Brain pericyte (primary cell): ENCODE data around the gene SCAMP2.
"Not testable (repeated sequence)": the region's sequence is repeated elsewhere in the genome, so short reads cannot be mapped to it uniquely, and the experiment has no call there.

Experiments
- DNase-seq: peaks from one replicate; pipeline ENCODE4 v3.0.0-alpha.2; 2012; ENCODE audit warnings: low read depth, low spot score

The SCAMP2 gene, protein sequence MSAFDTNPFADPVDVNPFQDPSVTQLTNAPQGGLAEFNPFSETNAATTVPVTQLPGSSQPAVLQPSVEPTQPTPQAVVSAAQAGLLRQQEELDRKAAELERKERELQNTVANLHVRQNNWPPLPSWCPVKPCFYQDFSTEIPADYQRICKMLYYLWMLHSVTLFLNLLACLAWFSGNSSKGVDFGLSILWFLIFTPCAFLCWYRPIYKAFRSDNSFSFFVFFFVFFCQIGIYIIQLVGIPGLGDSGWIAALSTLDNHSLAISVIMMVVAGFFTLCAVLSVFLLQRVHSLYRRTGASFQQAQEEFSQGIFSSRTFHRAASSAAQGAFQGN

DNA sequence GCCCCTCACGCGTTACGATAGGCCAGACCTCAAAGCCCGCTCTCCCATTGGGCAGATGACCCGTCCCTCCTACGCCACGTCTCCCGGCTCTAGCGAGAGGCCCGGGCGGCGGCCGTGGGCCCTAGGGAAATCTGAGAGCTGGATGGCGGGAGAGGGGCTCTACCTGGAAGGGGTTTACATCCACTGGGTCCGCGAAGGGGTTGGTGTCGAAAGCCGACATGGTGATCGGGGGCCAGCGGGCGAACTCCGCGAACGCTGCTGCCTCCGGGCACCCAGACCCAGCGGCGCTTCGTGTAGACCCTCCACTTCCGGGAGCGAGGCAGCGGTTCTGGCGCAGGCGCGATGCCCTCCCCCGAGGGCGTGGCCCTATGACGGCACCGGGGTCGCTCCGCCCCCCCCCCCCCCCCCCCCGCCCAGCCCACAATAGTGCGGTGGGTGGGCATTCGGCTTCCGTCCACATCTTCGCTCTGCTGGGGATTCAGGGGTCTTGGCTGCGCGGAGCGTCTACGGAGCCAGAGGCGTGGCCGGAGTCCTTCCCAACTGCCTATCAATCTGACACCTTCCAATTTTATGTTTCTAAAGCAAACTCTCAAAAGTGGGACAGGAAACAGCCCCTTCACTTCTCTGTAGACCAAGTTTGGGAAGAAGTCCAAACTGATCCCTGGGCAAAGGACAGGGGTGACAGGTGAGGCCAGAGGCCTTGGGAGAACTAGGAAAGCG lies at the start of gene SCAMP2:
Gene SCAMP2 (minus strand): TSS at position 330 of the 720 bp plus-strand sequence. CDS start 110 bp downstream, at position 220.
- DNase-seq = peak; percentile 82

DNA sequence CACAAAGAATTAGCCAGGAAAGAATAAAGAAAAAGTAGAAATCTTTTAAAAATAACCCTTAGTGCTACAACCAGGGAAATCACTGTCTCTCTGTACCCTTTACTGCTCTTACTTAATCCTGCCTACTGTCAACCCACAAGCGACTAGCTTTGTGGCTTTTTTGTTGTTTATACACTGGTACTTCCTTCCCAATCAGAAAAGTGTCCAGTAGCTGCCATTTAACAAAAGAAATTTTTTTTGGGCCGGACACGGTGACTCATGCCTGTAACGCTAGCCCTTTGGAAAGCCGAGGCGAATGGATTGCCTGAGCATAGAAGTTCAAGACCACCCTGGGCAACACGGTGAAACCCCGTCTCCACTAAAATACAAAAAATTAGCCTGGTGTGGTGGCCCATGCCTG lies 47.3 kb upstream of the SCAMP2 start:
- DNase-seq = no peak

DNA sequence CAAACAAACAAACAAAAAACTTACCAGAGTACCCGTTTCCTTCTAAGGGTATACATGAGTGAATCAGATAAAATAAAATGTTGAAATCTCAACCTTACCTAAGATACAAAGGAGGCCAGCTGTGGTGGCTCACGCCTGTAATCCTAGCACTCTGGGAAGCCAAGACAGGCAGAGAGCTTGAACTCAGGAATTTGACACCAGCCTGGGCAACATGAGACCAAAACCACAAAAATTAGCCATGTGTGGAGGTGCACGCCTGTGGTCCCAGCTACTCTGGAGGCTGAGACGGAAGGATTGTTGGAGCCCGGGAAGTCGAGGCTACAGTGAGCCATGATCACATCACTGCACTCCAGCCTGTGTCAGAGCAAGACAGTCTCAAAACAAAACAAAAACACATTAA lies 44.5 kb upstream of the SCAMP2 start:
- DNase-seq = no peak

DNA sequence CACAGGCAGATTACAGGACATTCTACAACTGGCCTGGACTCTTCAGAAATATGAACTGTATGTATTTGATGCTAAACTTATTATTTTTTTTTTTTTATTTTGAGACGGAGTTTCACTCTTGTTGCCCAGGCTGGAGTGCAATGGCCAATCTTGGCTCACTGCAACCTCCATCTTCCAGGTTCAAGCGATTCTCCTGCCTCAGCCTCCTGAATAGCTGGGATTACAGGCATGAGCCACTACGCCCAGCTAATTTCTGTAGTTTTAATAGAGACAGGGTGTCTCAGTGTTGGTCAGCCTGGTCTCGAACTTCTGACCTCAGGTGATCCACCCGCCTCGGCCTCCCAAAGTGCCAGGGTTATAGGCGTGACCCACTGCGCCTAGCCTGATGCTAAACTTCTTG lies 40.6 kb upstream of the SCAMP2 start:
- DNase-seq = not testable (repeated sequence)

DNA sequence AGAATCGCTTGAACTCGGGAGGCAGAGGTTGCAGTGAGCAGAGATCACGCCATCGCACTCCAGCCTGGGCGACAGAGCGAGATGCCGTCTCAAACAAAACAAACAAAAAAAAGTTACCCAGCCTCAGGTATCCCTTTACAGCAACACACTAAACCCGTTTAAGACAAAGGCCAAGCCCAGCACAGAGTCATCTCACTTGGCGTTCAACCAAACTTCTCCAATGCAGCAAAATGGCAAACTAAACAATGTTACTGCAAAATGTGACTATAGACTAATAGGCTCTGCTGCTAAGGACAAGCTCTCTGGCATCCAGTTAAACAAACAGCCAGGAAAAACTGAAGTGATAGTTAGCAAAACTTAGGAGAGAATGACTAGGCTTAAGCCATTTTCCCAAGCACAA lies 39.9 kb upstream of the SCAMP2 start:
- DNase-seq = no peak

DNA sequence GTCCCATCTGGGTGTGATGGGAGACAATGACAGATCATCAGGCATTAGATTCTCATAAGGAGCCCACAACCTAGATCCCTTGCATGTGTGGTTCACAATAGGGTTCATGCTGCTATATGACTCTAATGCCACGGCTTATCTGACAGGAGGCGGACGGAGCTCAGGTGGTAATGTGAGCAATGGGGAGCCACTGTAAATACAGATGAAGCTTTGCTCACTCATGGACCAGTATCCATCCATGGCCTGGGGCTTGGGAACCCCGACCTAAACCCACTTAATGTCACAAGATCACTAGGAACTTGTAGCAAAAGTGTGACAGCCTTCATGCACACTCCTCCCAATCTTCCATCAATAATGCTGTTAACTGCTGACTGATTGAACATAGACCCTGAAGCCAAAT lies 35.5 kb upstream of the SCAMP2 start:
- DNase-seq = no peak

DNA sequence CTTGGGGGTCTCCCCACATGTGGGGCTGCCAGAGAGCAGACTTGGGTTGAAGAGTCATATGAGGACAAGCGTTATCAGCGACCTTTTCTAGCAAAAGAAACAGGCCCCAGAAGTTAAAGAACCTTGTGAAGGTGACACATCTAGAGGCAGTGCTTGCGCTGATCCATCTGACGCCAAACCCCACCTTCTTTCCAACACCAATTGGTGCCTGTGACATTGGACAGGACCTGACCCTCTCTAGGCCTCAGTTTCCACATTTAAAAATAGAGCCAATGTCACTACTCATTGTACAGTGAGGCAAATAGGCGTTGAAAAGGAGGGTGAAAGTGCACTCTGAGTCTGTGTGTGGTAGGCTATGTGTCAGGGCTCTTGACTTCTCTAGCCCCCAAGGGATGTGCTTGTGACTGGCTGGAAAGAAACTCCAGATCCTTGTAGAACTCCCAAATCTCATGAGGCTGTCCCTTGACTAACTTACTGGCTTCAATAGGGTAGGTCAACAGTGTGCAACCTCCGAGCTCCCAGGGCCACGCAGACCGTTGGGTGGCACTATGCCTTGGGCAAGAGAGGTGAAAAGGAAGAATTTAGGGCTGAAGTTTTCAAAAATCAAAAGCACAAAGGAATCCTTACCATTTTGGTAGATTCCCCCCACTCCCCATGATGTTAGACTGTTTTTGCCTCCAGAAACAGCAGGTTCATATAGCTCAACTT lies 34.2 kb upstream of the SCAMP2 start:
- DNase-seq = no peak

DNA sequence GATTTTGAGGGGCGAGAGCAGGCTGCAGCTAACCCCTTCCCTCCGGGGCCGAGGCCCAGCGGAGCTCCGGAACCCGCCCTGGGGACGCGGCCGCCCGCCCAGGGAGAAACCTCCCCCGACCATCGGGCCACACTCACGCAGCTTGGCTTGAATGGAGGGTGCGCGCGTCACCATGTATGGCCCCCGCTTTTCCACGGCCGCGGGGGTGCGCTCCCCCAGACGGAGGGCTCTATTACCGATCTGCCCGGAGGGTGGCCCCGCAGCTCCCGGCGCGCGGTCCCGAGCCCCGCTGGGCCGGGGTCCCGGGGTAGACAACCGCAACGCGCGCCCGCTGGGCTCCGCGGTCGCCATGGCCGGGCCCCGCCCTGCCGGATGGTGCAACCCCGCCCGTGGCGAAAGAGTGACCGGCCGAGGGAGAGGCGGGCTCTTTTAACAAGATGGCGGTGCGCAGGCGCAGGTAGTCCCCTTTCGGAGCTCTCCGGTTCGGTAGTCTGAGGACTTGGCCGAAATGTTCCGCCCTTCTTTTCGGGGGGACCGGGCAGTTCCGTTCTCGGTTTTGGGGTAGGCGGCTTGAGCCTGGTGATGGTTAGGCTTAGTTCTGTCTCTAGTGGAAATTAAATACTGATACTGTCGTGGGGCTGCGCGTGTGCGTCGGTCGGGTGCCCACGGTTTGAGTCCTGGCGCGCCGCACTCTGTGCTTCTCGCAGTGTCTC lies 33.4 kb upstream of the SCAMP2 start, which contains the start of gene FAM219B:
Gene FAM219B (minus strand): TSS at position 402 of the 713 bp plus-strand sequence. CDS start 51 bp downstream, at position 351.
- no peak for DNase-seq

DNA sequence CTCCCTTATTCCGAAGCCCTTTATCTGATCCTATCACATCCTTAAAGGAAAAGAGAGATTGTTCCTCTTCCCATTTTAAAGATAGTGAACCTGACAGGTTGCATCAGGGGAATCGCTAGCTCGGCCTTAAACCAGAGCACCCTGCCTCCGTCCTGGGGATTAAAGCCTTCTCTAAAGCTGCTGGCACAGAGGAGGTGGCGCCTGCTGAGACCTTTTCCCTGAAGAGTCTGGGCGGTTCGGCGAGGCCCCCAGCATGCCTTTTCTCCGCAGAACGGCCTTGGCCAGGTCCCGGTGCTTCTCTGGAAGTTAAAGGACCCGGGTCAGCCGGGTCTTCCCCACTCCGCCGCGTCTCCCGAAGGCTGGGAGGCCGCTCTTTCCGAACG lies 32.9 kb upstream of the SCAMP2 start:
- DNase-seq = no peak

DNA sequence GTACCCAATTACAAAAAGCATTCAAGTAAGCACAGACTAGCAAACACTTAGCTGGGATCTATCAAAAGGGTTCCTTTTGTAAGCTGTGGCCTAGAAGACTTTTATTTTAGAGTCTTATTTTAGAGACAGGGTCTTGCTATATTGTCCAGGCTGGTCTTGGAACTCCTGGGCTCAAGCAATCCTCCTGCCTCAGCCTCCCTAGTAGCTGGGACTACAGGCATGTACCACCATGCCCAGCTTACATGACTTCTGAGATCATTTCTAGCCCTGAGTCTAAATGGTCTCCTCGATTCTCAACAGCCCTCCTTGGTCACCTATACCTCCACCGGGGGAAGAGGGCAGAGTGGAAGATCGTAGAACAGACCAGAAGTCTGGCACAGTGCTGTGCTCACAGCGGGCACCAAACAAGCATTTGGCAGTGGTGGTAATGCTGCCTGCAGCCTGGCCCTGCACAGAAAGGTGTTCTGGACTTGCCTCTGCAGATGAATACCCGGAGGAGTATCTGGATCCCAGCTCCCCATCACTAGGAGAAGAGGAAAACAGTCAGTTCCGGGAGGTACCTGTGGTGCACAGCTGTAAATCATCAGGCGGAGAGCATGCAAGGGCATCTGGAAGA lies 31.1 kb upstream of the SCAMP2 start:
- no peak for DNase-seq

DNA sequence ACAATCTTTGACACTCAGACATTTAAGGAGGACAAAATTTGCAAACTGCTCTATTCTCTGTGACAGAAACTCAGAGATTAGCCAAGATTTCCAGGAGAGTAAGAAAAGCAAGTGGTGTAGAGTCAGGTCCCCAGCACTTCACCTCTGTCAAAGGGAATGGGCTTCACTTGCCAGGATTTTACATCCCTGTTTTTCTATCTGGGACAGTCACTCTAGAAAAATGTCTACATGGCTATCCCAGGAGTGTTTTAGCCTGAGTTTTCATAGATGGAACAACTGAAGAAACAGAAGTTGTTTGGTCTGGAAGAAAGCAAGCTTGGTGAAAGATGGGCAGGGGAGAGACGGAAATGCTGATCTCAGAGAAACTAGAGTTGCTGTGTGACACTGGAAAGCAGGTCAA lies 30.5 kb upstream of the SCAMP2 start:
- no peak for DNase-seq

DNA sequence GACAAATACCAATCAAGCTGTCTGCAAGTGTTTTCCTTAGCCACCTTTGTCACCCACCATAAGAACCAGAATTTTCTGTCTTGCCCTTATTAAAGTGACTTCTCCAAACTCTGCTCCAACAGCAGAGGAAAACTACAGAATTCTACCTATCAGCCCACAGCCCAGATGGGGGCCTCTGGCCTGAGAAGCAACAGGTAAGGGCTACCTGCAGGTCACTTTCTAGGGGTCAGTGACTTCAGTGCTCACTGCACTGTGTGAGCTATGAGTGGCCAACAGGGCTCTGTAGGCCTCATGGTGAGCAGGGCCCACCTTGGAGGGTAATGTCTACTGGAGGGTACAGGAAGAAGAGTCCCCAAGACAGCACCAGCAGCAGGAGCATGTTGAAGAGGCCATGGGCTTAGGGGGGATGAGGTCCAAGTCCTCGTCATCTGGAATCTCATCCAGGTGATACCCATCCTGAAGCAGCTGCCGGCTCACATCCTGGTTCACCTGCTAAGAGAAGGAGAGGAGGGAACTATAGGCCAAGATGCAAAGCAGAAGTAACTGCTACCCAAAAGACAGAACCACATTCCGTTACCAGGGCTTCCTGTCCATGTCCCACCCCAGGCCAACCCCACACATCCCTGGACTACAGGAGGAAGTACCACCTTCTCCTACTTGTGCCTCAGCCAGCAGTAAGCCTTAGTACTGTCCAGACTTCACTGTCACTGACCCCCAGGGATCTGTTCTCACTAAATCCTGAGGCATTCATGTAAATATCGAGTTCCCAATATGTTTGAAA lies 29.3 kb upstream of the SCAMP2 start:
- DNase-seq = no peak

DNA sequence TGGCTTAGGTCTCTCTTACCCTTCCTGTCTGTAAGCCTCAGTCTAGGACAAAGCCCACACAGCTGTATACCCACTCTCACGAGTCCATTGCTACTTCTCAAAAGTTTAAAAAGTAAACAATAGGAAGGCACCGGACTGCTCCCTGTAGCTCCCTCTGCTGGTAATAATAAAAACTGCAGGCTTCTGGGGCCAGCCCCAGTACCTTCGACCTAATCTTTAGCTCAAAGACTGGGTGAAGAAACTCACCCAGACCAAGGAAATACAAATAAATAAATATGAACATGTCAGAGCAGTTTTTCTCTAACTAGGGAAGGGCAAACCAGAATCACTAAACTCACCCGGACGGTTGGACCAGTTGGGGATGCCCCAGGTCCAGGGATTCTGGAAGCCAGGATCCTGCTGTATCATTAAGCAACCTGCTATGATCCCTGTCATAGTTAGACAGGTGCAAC lies 28.5 kb upstream of the SCAMP2 start:
- DNase-seq = no peak

DNA sequence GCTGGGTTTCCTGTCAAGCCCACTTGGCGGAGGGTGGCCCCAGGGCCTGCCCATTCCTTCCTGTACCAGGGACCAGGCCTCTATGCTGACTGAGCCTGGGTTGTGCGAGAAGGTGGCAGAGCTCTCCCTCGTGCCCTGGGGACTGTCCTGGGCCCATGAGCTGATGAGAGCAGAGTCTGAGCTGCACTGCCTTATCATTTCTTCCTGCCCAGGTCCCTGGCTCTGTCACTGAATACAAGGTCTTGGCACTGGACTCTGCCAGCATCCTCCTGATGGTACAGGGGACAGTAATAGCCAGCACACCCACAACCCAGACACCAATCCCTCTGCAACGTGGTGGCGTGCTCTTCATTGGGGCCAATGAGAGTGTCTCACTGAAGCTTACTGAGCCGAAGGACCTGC lies 24.1 kb upstream of the SCAMP2 start:
- no peak for DNase-seq

DNA sequence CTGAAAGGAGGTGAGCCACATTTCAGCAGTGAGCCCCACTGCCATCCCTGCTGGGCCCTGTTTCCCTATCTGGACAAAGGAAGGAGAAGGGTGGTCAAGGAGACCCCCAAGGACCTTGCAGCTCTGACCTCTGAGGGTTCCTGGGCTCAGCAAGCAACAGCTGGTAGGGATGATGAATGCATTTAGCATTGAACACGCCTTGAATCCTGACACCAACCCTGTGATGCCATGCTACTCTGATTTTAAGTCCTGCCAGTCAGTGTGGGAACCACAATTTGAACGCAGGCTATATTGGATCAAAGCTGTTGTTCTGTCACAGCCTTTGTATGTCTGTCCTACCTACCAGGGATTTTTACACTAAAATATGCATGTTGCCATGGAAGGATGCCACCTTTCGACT lies 23.2 kb upstream of the SCAMP2 start:
- no peak for DNase-seq

DNA sequence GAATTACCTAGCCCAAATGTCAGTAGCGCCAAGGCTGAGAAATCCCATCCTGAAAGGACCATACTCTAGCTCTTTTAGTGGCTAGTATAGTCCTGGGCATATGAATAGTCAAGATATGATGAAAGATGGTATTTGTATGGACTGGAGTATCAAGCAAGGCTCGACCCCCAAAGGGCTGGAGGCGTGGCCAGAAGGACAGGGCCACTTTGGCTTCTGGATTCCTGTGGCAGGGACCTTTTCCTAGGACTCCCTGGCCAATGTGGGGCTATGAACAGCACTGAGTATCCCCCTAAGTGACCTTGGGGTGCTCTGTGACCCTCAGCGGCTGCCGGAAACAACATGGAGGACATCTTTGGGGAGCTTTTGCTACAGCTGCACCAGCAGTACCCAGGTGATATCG lies 22.7 kb upstream of the SCAMP2 start:
- no peak for DNase-seq

DNA sequence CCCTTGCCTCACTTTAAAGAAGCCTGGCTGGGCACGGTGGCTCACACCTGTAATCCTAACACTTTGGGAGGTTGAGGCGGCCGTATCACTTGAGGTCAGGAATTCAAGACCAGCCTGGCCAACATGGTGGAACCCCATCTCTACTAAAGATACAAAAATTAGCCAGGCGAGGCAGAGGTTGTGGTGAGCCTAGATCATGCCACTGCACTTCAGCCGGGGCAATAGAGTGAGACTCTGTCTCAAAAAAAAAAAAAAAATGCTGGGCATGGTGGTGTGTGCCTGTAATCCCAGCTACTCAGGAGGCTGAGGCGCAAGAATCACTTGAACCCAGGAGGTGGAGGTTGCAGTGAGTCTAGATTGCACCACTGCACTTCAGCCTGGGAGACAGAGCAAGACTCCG lies 21.2 kb upstream of the SCAMP2 start:
- DNase-seq = not testable (repeated sequence)

DNA sequence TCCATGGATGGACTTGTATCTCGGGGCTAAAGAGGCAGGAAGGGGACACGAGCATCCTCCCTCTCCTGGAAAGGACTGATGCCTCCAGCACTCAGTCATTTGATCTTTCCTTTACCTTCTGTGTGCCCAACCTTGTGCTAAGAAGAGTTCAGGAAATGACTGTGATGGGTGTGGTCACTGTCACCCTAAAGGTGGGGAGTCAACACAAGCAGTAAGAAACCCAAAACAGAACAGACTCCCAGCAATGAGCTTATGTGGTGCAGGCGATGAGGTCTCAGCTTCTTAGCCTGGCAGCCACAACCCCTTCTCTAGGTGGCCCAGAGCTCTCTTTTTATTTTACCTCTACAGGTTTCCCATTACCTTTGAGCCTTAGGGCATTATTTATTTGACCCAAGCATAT lies 20.5 kb upstream of the SCAMP2 start:
- no peak for DNase-seq

DNA sequence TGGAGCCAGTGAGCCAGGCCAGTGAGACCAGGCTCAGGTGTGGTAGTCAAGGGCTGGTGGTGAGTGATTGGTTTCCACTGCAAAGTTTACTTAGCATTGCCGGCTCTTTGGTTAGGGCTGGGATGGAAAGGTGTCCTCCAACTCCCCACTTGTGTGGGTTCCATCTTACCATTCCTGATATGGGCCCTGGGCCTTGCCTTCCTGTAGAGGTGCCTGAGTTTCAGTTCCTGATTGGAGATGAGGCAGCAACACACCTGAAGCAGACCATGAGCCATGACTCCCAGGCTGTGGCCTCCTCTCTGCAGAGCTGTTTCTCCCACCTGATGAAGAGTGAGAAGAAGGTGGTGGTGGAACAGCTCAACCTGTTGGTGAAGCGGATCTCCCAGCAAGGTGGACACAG lies 19.8 kb upstream of the SCAMP2 start:
- DNase-seq = no peak

DNA sequence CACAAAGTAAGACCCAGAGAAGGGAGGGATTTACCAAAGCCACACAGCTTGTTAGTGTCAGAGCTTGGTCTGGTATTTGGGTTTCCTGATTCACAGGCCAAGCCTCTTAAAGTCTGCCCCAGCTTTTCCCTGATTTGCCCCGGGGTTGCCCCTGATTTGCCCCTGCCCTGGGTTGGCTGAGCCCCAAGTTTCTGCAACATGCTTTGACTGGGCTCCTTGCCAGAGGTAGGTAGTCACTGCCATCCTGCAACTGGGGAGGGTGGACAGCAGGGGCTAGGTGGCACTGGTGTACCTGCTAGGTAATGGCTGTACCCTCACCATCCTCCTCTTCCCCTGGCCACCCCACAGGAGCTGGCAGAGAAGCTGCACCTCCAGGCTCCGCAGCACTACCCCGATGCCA lies 19.1 kb upstream of the SCAMP2 start:
- DNase-seq = no peak

DNA sequence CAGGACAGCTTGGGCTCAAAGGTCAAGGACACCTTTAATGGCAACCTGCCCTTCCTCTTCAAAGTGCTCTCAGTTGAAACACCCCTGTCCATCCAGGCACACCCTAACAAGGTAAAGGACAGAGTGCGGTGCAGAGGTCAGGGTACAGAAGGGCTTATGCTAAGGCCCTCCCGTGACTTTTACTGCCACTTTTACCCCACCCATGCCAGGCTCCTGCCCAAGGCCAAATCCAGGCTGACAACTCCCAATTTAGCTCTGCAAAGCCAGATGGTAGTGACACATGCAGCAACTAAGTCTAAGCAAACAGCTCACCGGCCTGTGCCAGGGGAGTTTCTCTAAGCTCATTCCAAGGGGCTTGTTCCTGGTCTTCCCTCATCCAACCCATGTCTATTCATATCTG lies 18.3 kb upstream of the SCAMP2 start:
- no peak for DNase-seq
